ENCODE data around the gene ALDH2.
"Not testable (repeated sequence)": the region's sequence is repeated elsewhere in the genome, so short reads cannot be mapped to it uniquely, and the experiment has no call there.

Gene ALDH2

DNA sequence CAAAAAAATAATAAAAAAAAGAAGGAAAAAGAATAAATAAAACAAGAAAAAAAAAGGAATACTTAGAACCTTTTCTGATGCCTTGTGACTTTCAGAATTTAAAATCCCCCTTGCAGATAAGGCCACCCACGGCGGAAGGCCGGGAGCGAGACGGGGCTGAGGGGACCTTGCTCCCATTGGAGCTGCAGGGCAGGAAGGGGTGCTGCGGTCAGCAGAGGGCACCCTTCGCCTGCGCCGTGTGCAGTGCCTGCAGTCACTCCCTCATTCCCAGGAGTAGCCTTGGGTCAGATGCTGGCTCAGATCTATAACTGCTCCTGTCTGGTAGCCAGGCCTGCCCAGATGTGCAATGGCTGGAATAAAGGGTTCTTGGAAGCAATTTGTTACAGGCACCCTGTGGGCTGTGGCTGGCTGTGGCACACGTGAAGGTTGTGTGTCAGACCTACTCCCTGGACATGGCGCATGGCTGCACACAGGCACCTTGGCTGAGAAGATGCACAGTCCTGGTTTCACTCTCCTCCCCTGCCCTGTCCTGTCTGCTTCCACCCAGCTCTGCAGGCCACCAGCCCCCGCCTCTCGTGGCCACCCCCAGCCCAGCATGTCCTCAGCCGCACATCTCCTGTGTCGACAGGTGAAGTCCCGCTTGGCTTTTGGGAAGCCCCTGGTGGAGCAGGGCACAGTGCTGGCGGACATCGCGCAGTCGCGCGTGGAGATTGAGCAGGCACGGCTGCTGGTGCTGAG, 13.4 kb upstream of the ALDH2 start:
- Mint-ChIP-seq H3K36me3 (peaks cover 7% of the 10 kb centered on the region), H3K27ac (no peak overlapping the region), H3K27me3 (no peaks in the 10 kb centered on the region), H3K4me1 (peaks cover 11% of the 10 kb centered on the region), H3K9me3 (no peaks in the 10 kb centered on the region), H3K4me3 (no peak overlapping the region)

DNA sequence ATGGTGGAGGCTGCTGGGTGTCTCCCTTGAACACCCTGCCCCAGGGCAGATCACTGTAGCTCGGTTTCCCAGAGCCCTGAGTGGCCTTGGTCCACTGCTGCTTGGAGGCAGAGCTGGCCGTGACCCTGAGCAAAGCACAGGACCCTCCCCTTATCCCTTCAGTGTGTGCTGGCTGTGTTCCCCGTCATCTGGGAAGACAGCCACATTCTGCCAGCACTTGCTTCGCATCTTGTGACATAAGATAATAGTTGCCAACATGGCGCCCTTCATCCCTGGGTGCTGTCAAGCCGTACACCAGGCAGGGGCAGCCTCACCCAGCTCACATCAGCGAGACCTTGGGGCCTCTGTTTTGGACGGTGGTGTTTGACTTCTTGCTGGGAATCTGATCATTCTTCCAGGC, 12.1 kb upstream of the ALDH2 start:
- Mint-ChIP-seq H3K27ac (no peak overlapping the region), H3K36me3 (peaks cover 4% of the 10 kb centered on the region), H3K4me1 (peaks cover 11% of the 10 kb centered on the region), H3K27me3 (no peaks in the 10 kb centered on the region), H3K9me3 (no peaks in the 10 kb centered on the region), H3K4me3 (no peak overlapping the region)

- Mint-ChIP-seq H3K4me1 (peaks cover 11% of the 10 kb centered on the region), H3K4me3 (no peak overlapping the region), H3K36me3 (peaks cover 4% of the 10 kb centered on the region), H3K9me3 (no peaks in the 10 kb centered on the region), H3K27ac (no peak overlapping the region), H3K27me3 (no peaks in the 10 kb centered on the region)
Observed at GRCh38 chr12:111756196-111756595, 10.5 kb upstream of the ALDH2 start.

GRCh38 chr12:111756681-111757080, 10.1 kb upstream of the ALDH2 start:
- H3K36me3 Mint-ChIP-seq = peaks cover 4% of the 10 kb centered on the region
- H3K27me3 Mint-ChIP-seq = no peaks in the 10 kb centered on the region
- peaks cover 11% of the 10 kb centered on the region for H3K4me1 Mint-ChIP-seq
- no peaks in the 10 kb centered on the region for H3K9me3 Mint-ChIP-seq
- no peak overlapping the region for H3K27ac Mint-ChIP-seq
- H3K4me3 Mint-ChIP-seq = no peak overlapping the region

DNA sequence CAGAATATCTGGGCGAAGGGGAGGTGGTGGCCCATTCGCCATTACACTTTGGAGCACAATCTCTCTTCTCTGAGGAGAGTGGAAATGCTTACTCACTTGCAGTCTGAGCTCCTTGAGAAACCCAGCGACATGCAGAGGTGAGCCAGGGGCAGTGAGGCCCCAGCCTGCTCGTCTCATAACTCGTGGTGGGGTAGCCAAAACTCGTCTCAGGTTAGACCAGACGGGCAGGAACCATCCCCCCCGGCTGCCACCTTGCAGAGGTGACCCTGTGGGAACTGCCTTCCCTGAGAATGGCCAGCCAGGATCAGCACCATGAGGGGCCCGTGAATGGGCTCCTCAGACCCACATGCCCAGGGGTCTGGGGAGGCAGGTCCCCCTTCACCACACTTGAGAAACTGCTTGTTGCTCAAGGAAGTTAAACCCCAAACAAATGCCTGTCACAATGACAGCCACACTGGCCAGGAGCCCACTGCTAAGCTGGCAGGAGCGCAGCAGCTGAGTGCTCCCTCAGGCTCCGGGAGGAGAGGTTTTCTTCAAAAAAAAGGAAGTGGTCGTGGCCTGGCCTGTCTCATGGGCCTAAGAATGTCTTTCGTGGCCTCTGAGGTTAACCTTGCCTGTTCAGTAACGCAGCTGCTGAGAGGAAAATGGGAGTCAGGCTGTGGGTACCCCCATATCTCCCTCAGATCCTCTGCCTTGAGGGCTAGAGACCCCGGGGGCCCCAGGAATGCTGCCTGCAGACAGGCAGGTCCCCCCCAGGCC, 9.2 kb upstream of the ALDH2 start:
- Mint-ChIP-seq H3K4me1 (peaks cover 11% of the 10 kb centered on the region), H3K27me3 (no peaks in the 10 kb centered on the region), H3K36me3 (peaks cover 4% of the 10 kb centered on the region), H3K9me3 (no peaks in the 10 kb centered on the region), H3K4me3 (no peak overlapping the region), H3K27ac (no peak overlapping the region)

- H3K4me3 Mint-ChIP-seq = no peak overlapping the region
- peaks cover 11% of the 10 kb centered on the region for H3K4me1 Mint-ChIP-seq
- peaks cover 4% of the 10 kb centered on the region for H3K36me3 Mint-ChIP-seq
- H3K27ac Mint-ChIP-seq = peak overlapping the region; percentile 17
- H3K27me3 Mint-ChIP-seq = peaks cover 2% of the 10 kb centered on the region
- no peaks in the 10 kb centered on the region for H3K9me3 Mint-ChIP-seq
Observed at GRCh38 chr12:111758120-111758561, 8.6 kb upstream of the ALDH2 start.

DNA sequence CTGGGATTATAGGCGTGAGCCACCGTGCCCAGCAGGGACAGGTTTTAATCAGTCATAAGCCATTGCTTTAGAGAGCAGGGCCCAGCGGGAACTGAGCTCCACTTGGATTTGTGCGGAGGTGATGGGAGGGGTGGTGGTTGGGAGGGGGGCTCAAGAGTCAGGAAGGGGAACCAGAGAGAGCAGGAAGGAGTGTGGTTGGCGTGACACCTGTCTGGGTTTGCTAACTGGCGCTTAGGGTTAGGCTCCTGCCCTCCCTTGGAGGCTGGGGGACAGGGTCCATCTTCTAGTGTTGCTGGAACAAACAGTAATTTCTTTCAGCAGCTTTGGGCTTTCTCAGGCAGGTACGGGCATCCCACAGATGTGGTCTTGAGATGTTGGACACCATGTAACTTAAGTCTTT, 7.5 kb upstream of the ALDH2 start:
- peaks cover 11% of the 10 kb centered on the region for H3K4me1 Mint-ChIP-seq
- H3K9me3 Mint-ChIP-seq = no peaks in the 10 kb centered on the region
- H3K27me3 Mint-ChIP-seq = peaks cover 9% of the 10 kb centered on the region
- no peak overlapping the region for H3K4me3 Mint-ChIP-seq
- no peak overlapping the region for H3K27ac Mint-ChIP-seq
- H3K36me3 Mint-ChIP-seq = peaks cover 4% of the 10 kb centered on the region

GRCh38 chr12:111759991-111760390, 6.7 kb upstream of the ALDH2 start:
- H3K27ac Mint-ChIP-seq = no peak overlapping the region
- no peak overlapping the region for H3K4me3 Mint-ChIP-seq
- peaks cover 11% of the 10 kb centered on the region for H3K4me1 Mint-ChIP-seq
- peaks cover 4% of the 10 kb centered on the region for H3K36me3 Mint-ChIP-seq
- H3K9me3 Mint-ChIP-seq = no peaks in the 10 kb centered on the region
- peaks cover 12% of the 10 kb centered on the region for H3K27me3 Mint-ChIP-seq

- Mint-ChIP-seq H3K36me3 (no peaks in the 10 kb centered on the region), H3K9me3 (no peaks in the 10 kb centered on the region), H3K27ac (no peak overlapping the region), H3K4me3 (no peak overlapping the region), H3K27me3 (peaks cover 12% of the 10 kb centered on the region), H3K4me1 (peaks cover 11% of the 10 kb centered on the region)
Observed at GRCh38 chr12:111761099-111761498, 5.6 kb upstream of the ALDH2 start.

DNA sequence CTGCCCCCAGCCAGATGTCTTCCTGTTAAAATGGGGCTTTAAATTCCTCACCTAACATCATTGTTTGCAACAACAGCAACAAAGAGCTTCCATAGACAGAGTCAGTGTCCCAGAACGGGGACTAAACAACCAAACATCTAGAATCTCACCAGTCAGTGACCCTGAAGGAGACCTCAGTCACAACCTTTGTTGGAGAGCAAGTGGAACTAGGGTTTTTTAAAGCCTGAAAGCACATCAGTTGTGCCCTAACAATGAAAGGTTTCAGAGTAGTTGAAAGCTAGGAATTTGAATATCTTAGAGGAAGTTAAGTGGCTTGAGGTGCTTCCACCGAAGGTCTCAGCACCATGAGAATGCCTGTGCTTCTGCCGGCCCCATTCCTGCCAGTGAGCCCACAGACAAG, 5.0 kb upstream of the ALDH2 start:
- peaks cover 16% of the 10 kb centered on the region for H3K27me3 Mint-ChIP-seq
- no peaks in the 10 kb centered on the region for H3K36me3 Mint-ChIP-seq
- no peak overlapping the region for H3K27ac Mint-ChIP-seq
- no peaks in the 10 kb centered on the region for H3K9me3 Mint-ChIP-seq
- no peak overlapping the region for H3K4me3 Mint-ChIP-seq
- peaks cover 16% of the 10 kb centered on the region for H3K4me1 Mint-ChIP-seq

DNA sequence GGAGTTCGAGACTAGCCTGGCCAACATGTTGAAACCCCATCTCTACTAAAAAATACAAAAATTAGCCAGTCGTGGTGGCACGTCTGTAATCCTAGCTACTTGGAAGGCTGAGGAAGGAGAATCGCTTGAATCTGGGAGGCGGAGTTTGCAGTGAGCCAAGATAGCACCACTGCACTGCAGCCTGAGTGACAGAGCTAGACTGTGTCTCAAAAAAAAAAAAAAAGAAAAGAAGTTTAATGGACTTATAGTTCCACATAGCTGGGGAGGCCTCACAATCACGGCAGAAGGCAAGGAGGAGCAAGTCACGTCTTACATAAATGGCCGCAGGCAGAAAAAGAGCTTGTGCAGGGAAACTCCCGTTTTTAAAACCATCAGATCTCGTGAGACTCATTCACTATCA, 3.2 kb upstream of the ALDH2 start:
- H3K9me3 Mint-ChIP-seq, H3K27ac Mint-ChIP-seq, H3K4me3 Mint-ChIP-seq, H3K36me3 Mint-ChIP-seq: not testable (repeated sequence)
- H3K4me1 Mint-ChIP-seq = peaks cover 13% of the 10 kb centered on the region
- peaks cover 23% of the 10 kb centered on the region for H3K27me3 Mint-ChIP-seq

GRCh38 chr12:111764120-111764821, 2.5 kb upstream of the ALDH2 start:
- H3K27me3 Mint-ChIP-seq = peaks cover 23% of the 10 kb centered on the region
- no peak overlapping the region for H3K4me3 Mint-ChIP-seq
- H3K27ac Mint-ChIP-seq = no peak overlapping the region
- no peaks in the 10 kb centered on the region for H3K36me3 Mint-ChIP-seq
- H3K9me3 Mint-ChIP-seq = no peaks in the 10 kb centered on the region
- H3K4me1 Mint-ChIP-seq = peaks cover 13% of the 10 kb centered on the region

- H3K4me3 Mint-ChIP-seq = peak overlapping the region; percentile 80
- peaks cover 23% of the 10 kb centered on the region for H3K27me3 Mint-ChIP-seq
- H3K27ac Mint-ChIP-seq = no peak overlapping the region
- peaks cover 13% of the 10 kb centered on the region for H3K4me1 Mint-ChIP-seq
- no peaks in the 10 kb centered on the region for H3K9me3 Mint-ChIP-seq
- H3K36me3 Mint-ChIP-seq = no peaks in the 10 kb centered on the region
Observed at GRCh38 chr12:111767362-111768158, 827 bp downstream of the ALDH2 start.

GRCh38 chr12:111768159-111768895, 1.6 kb downstream of the ALDH2 start:
- H3K9me3 Mint-ChIP-seq = no peaks in the 10 kb centered on the region
- H3K4me3 Mint-ChIP-seq = no peak overlapping the region
- H3K4me1 Mint-ChIP-seq = peaks cover 13% of the 10 kb centered on the region
- H3K27ac Mint-ChIP-seq = no peak overlapping the region
- peaks cover 21% of the 10 kb centered on the region for H3K27me3 Mint-ChIP-seq
- no peaks in the 10 kb centered on the region for H3K36me3 Mint-ChIP-seq

DNA sequence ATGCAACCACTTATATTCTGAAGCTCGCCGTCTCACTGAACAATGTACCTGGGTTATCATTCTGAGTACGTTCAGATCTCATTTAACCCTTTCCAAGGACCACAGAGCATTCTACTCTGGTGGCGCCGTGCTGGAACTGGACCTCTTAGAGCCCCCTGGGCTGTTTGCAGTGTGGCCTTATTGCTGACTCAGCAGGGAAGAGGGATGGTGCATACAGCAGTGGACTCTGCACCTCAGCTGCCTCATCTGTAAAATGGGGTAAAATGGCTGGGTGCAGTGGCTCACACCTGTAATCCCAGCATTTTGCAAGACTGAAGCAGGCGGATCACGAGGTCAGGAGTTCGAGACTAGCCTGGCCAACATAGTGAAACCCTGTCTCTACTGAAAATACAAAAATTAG, 2.9 kb downstream of the ALDH2 start:
- H3K4me1 Mint-ChIP-seq = peaks cover 13% of the 10 kb centered on the region
- peaks cover 12% of the 10 kb centered on the region for H3K27me3 Mint-ChIP-seq
- no peak overlapping the region for H3K4me3 Mint-ChIP-seq
- H3K9me3 Mint-ChIP-seq = no peaks in the 10 kb centered on the region
- no peaks in the 10 kb centered on the region for H3K36me3 Mint-ChIP-seq
- no peak overlapping the region for H3K27ac Mint-ChIP-seq
